K562 (cell line): Measurements from ENCODE around the gene TAX1BP1. TPM values are rescaled to one million over a fixed set of nuclear protein-coding genes. Genes with fewer than 3 reads are reported as not detected.

Experiments used
- CHAMP1 ChIP-seq: fragments of 450-650 bp; IDR thresholded peaks from 2 replicates; pipeline ENCODE4 v1.6.1; 2016; ENCODE audit warnings: mild to moderate bottlenecking
- CREB1 ChIP-seq, 2 experiments: sonication (generic) in 1 of 2; formaldehyde crosslinking in 1 of 2; IDR thresholded peaks; 2 replicates each; pipeline versions ENCODE4 v1.6.1 to v1.8.0; 2012 to 2022; ENCODE audit warnings: inconsistent platforms in 1 of 2, mild to moderate bottlenecking in 1 of 2, missing genetic modification reagents in 1 of 2, moderate library complexity in 1 of 2
- EGR1 ChIP-seq: fragments of 450-650 bp; conservative IDR thresholded peaks from 2 replicates; pipeline ENCODE4 v1.6.1; 2017; ENCODE audit warnings: mild to moderate bottlenecking
- HIVEP1 ChIP-seq: fragments of 250-450 bp; sonication (Bioruptor Pico); IDR thresholded peaks from 2 replicates; pipeline ENCODE4 v1.4.0; 2020; ENCODE audit warnings: mild to moderate bottlenecking
- HMGN3 ChIP-seq: IDR thresholded peaks from 2 replicates; pipeline ENCODE4 v1.6.1; 2011; ENCODE audit warnings: borderline replicate concordance, low read depth, mild to moderate bottlenecking, mixed read lengths, low read length; ENCODE audit not compliant: insufficient read length; ENCODE audit errors: extremely low read depth
- JUND ChIP-seq, 2 experiments: IDR thresholded peaks; 2 replicates in 1 of 2; 3 replicates in 1 of 2; pipeline ENCODE4 v1.6.1; 2011; ENCODE audit warnings: borderline replicate concordance in 2 of 2, low read depth in 2 of 2, low read length in 2 of 2, improper control_type of control experiment in 1 of 2, missing biosample characterization in 1 of 2, missing genetic modification characterization in 1 of 2, missing genetic modification reagents in 1 of 2
- NCOA6 ChIP-seq: fragments of 450-650 bp; IDR thresholded peaks from 2 replicates; pipeline ENCODE4 v1.6.1; 2017; ENCODE audit warnings: mild to moderate bottlenecking
- NFRKB ChIP-seq: fragments of 450-650 bp; IDR thresholded peaks from 2 replicates; pipeline ENCODE4 v1.6.1; 2016; ENCODE audit warnings: low read depth
- POLR2AphosphoS5 ChIP-seq: IDR thresholded peaks from 2 replicates; pipeline ENCODE4 v1.6.1; 2011; ENCODE audit warnings: mild to moderate bottlenecking, low read depth, low read length, moderate library complexity; ENCODE audit not compliant: control insufficient read depth, insufficient read depth
- POLR2G ChIP-seq: fragments of 200-400 bp; formaldehyde crosslinking; IDR thresholded peaks from 2 replicates; pipeline ENCODE4 v1.6.1; 2017; ENCODE audit warnings: low read depth, mild to moderate bottlenecking, antibody characterized with exemption, low read length, moderate library complexity
- RCOR1 ChIP-seq, 2 experiments: IDR thresholded peaks; 2 replicates each; pipeline ENCODE4 v1.6.1; 2012; ENCODE audit warnings: low read depth in 2 of 2, low read length in 2 of 2, borderline replicate concordance in 1 of 2, improper control_type of control experiment in 1 of 2
- SMAD4 ChIP-seq: fragments of 250-450 bp; sonication (Bioruptor Pico); conservative IDR thresholded peaks from 2 replicates; pipeline ENCODE4 v1.8.0; 2021; ENCODE audit warnings: inconsistent platforms, mild to moderate bottlenecking, moderate library complexity
- SPI1 ChIP-seq: IDR thresholded peaks from 2 replicates; pipeline ENCODE4 v1.6.1; 2011; ENCODE audit warnings: low read depth, low read length, control low read depth, borderline replicate concordance
- SRSF9 ChIP-seq: fragments of 200-400 bp; formaldehyde crosslinking; IDR thresholded peaks from 2 replicates; pipeline ENCODE4 v1.6.1; 2017; ENCODE audit warnings: low read depth, low read length, borderline replicate concordance
- SUPT5H ChIP-seq: fragments of 450-650 bp; IDR thresholded peaks from 2 replicates; pipeline ENCODE4 v1.6.1; 2016
- TARDBP ChIP-seq: fragments of 450-650 bp; IDR thresholded peaks from 2 replicates; pipeline ENCODE4 v1.6.1; 2016
- ZKSCAN3 ChIP-seq: fragments of 250-450 bp; sonication (Bioruptor Pico); IDR thresholded peaks from 2 replicates; pipeline ENCODE4 v1.4.0; 2020
- ZNF395 ChIP-seq: fragments of 200-800 bp; sonication (Bioruptor generic); IDR thresholded peaks from 2 replicates; pipeline ENCODE4 v1.6.1; 2017; ENCODE audit warnings: missing genetic modification characterization, missing compliant biosample characterization
- polyA plus RNA-seq, 8 experiments: library from polyadenylated mRNA; depleted of rRNA in 4 of 8; stranded (reverse) in 5 of 8; unstranded in 3 of 8; fragments of >200 nt; fragmentation: Nextera tagmentation in 2 of 8; fragmentation: Illumina TruSeq in 1 of 8; extraction: Ambion mirVana in 2 of 8; extraction: Trizol in 1 of 8; gene quantifications; 2 replicates each; pipeline versions ENCODE4 v1.2.1 to v1.2.3, GENCODE V29; 2011 to 2014; ENCODE audit warnings: inconsistent platforms in 1 of 8, missing spikeins in 1 of 8
- total RNA-seq, 7 experiments: library from RNA; depleted of rRNA in 6 of 7; stranded (reverse); fragments of >200 nt in 6 of 7; fragmentation: Illumina TruSeq in 2 of 7; extraction: Trizol in 2 of 7; gene quantifications; 2 replicates each; pipeline versions ENCODE4 v1.2.1 to v1.2.3, GENCODE V29; 2011 to 2021; ENCODE audit warnings: low replicate concordance in 1 of 7
- TF ChIP-seq, protein P1 (sequence below), 2 experiments: IDR thresholded peaks; 2 replicates each; pipeline ENCODE4 v1.6.1; 2012; ENCODE audit warnings: improper control_type of control experiment in 2 of 2, low read depth in 2 of 2, low read length in 2 of 2, borderline replicate concordance in 1 of 2
- TF ChIP-seq, protein P2 (sequence below): sonication (generic); formaldehyde crosslinking; IDR thresholded peaks from 2 replicates; pipeline ENCODE4 v1.8.1; 2023; ENCODE audit warnings: mild to moderate bottlenecking, missing genetic modification reagents

Gene TAX1BP1
- total and polyA plus RNA-seq, 9 of the 15 experiments (the other 6 are each of a cell fraction or from before 2014, with no cell fraction given), result 49.0 to 119 (median 75.9) TPM

DNA sequence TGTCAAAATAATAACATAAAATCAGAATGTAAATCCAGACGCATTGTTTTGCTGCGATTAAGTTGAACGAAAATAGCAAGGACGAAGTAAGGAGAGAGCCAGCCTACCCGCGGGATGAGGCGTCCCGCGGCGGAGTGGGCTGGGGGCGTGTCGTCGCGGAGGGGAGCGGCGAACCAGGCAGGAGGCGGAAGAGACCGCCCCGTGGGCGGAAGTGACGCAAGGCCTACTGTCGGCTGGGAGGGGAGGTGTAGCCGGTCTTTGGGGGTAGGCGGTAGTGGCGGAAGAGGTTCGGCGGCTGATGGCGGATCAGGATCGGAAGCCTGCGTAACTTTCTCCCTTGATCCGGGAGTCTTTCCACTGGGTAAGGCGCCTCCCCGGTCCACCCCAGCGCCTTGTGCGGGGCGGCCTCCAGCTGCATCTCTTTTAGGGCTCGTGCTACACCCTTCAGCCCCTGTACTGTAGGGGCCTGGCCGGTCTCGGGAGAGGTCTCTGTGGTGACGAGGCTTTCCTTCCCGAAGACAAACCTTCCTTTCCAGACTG, at the start of gene TAX1BP1 (continued):
- TF ChIP-seq, protein P1, sequence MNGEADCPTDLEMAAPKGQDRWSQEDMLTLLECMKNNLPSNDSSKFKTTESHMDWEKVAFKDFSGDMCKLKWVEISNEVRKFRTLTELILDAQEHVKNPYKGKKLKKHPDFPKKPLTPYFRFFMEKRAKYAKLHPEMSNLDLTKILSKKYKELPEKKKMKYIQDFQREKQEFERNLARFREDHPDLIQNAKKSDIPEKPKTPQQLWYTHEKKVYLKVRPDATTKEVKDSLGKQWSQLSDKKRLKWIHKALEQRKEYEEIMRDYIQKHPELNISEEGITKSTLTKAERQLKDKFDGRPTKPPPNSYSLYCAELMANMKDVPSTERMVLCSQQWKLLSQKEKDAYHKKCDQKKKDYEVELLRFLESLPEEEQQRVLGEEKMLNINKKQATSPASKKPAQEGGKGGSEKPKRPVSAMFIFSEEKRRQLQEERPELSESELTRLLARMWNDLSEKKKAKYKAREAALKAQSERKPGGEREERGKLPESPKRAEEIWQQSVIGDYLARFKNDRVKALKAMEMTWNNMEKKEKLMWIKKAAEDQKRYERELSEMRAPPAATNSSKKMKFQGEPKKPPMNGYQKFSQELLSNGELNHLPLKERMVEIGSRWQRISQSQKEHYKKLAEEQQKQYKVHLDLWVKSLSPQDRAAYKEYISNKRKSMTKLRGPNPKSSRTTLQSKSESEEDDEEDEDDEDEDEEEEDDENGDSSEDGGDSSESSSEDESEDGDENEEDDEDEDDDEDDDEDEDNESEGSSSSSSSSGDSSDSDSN (IDR thresholded peaks at IDR 0.05; ENCODE audit: borderline replicate concordance in 1 of 2, low read depth in 2 of 2, low read length in 2 of 2), result peak in 1 of 2 experiments; percentile 17; a peak in 1 of 4 replicates
- TF ChIP-seq SRSF9 (no peak), ZNF395 (CRISPR knock-in tag) (peak; percentile 73; the same call in 1 of the 2 replicates), SPI1 (peak; percentile 72), TARDBP (peak; percentile 75), RCOR1 (IDR thresholded peaks at IDR 0.05; ENCODE audit: borderline replicate concordance in 1 of 2, low read depth in 2 of 2, low read length in 2 of 2) (no peak), HIVEP1 (no peak), JUND (IDR thresholded peaks at IDR 0.05; ENCODE audit: borderline replicate concordance, low read depth, low read length) (peak; percentile 74), JUND (tag; IDR thresholded peaks at IDR 0.05; ENCODE audit: borderline replicate concordance, low read depth, low read length) (0 out of 3 replicates have a peak, but pooled peaks have one; percentile 68), HMGN3 (peak; percentile 39), POLR2AphosphoS5 (peak; percentile 73), NFRKB (peak; percentile 25; the same call in 1 of the 2 replicates), SUPT5H (peak; percentile 92), POLR2G (peak; percentile 91), CHAMP1 (no peak), EGR1 (peak; percentile 65), SMAD4 (peak; percentile 74), ZKSCAN3 (no peak), NCOA6 (no peak), CREB1 (IDR thresholded peaks at IDR 0.05) (peak; percentile 89), CREB1 (CRISPR knock-in tag; IDR thresholded peaks at IDR 0.05) (peak; percentile 90)
- TF ChIP-seq, protein P2, sequence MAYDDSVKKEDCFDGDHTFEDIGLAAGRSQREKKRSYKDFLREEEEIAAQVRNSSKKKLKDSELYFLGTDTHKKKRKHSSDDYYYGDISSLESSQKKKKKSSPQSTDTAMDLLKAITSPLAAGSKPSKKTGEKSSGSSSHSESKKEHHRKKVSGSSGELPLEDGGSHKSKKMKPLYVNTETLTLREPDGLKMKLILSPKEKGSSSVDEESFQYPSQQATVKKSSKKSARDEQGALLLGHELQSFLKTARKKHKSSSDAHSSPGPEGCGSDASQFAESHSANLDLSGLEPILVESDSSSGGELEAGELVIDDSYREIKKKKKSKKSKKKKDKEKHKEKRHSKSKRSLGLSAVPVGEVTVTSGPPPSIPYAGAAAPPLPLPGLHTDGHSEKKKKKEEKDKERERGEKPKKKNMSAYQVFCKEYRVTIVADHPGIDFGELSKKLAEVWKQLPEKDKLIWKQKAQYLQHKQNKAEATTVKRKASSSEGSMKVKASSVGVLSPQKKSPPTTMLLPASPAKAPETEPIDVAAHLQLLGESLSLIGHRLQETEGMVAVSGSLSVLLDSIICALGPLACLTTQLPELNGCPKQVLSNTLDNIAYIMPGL, result 0 out of 2 replicates have a peak, but pooled peaks have one; percentile 33
